DOHH2 (cell line): ENCODE data around the gene EPHB1.

Experiments
- H3F3A ChIP-seq: fragments of 200-600 bp; sonication (generic), shearing (Covaris generic); 2 replicates; pipeline ENCODE4 v1.6.0; 2016; ENCODE audit warnings: antibody characterized with exemption, mild to moderate bottlenecking; ENCODE audit not compliant: control insufficient read depth, insufficient read depth
- H3K27ac ChIP-seq: fragments of 200-600 bp; sonication (generic); 2 replicates; pipeline ENCODE4 v1.5.1; 2014; ENCODE audit warnings: low read depth, mild to moderate bottlenecking, low read length, moderate library complexity
- H3K27me3 ChIP-seq: fragments of 200-600 bp; sonication (generic); 2 replicates; pipeline ENCODE4 v1.6.1; 2014; ENCODE audit warnings: mild to moderate bottlenecking, low read length, mixed read lengths; ENCODE audit not compliant: control insufficient read depth
- H3K36me3 ChIP-seq: fragments of 200-600 bp; sonication (generic); 2 replicates; pipeline ENCODE4 v1.6.1; 2014; ENCODE audit warnings: mild to moderate bottlenecking, low read length, moderate library complexity, mixed read lengths; ENCODE audit not compliant: control insufficient read depth
- H3K4me1 ChIP-seq: fragments of 200-600 bp; sonication (generic); 2 replicates; pipeline ENCODE4 v1.6.1; 2014; ENCODE audit warnings: mild to moderate bottlenecking, low read length, mixed read lengths; ENCODE audit not compliant: control insufficient read depth
- H3K4me2 ChIP-seq: fragments of 200-600 bp; sonication (generic); 2 replicates; pipeline ENCODE4 v1.6.0; 2014; ENCODE audit warnings: mild to moderate bottlenecking, low read length, moderate library complexity
- H3K4me3 ChIP-seq: fragments of 200-600 bp; sonication (generic); 2 replicates; pipeline ENCODE4 v1.5.1; 2014; ENCODE audit warnings: mild to moderate bottlenecking, low read length, mixed read lengths
- H3K79me2 ChIP-seq: fragments of 200-600 bp; sonication (generic); 2 replicates; pipeline ENCODE4 v1.6.1; 2014; ENCODE audit warnings: mild to moderate bottlenecking, low read length, mixed read lengths; ENCODE audit not compliant: control insufficient read depth
- H3K9me2 ChIP-seq: fragments of 200-600 bp; sonication (generic); replicated peaks from 2 replicates; pipeline ENCODE4 v1.6.1; 2014; ENCODE audit warnings: mild to moderate bottlenecking, low read length, mixed read lengths; ENCODE audit not compliant: control insufficient read depth
- H3K9me3 ChIP-seq: fragments of 200-600 bp; sonication (generic); 2 replicates; pipeline ENCODE4 v1.6.1; 2014; ENCODE audit warnings: antibody characterized with exemption, low read length, mixed read lengths; ENCODE audit not compliant: control insufficient read depth, insufficient read depth
- H4K20me1 ChIP-seq: fragments of 200-600 bp; sonication (generic); 2 replicates; pipeline ENCODE4 v1.6.0; 2014; ENCODE audit warnings: low read depth, mild to moderate bottlenecking, antibody characterized with exemption, low read length, moderate library complexity; ENCODE audit not compliant: control insufficient read depth, insufficient read depth
- EZH2phosphoT487 ChIP-seq: fragments of 200-600 bp; sonication (generic); IDR thresholded peaks from 2 replicates; pipeline ENCODE4 v1.6.1; 2017; ENCODE audit warnings: borderline replicate concordance, mild to moderate bottlenecking, antibody characterized with exemption, low read length, moderate library complexity, mixed read lengths
- TF ChIP-seq, protein P1 (sequence below): fragments of 200-600 bp; sonication (generic); IDR thresholded peaks from one replicate; pipeline ENCODE4 v1.5.1; 2014; ENCODE audit warnings: antibody characterized with exemption, mild to moderate bottlenecking, low read depth, low read length; ENCODE audit not compliant: poor library complexity, severe bottlenecking

Gene EPHB1

GRCh38 chr3:134867277-134867676, 72.2 kb downstream of the EPHB1 start:
- Histone ChIP-seq H3K9me3 (no peaks in the 10 kb centered on the region), H3K4me1 (no peaks in the 10 kb centered on the region)
- TF ChIP-seq EZH2phosphoT487 = no peak
- TF ChIP-seq, protein P1, sequence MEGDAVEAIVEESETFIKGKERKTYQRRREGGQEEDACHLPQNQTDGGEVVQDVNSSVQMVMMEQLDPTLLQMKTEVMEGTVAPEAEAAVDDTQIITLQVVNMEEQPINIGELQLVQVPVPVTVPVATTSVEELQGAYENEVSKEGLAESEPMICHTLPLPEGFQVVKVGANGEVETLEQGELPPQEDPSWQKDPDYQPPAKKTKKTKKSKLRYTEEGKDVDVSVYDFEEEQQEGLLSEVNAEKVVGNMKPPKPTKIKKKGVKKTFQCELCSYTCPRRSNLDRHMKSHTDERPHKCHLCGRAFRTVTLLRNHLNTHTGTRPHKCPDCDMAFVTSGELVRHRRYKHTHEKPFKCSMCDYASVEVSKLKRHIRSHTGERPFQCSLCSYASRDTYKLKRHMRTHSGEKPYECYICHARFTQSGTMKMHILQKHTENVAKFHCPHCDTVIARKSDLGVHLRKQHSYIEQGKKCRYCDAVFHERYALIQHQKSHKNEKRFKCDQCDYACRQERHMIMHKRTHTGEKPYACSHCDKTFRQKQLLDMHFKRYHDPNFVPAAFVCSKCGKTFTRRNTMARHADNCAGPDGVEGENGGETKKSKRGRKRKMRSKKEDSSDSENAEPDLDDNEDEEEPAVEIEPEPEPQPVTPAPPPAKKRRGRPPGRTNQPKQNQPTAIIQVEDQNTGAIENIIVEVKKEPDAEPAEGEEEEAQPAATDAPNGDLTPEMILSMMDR = no peak

DNA sequence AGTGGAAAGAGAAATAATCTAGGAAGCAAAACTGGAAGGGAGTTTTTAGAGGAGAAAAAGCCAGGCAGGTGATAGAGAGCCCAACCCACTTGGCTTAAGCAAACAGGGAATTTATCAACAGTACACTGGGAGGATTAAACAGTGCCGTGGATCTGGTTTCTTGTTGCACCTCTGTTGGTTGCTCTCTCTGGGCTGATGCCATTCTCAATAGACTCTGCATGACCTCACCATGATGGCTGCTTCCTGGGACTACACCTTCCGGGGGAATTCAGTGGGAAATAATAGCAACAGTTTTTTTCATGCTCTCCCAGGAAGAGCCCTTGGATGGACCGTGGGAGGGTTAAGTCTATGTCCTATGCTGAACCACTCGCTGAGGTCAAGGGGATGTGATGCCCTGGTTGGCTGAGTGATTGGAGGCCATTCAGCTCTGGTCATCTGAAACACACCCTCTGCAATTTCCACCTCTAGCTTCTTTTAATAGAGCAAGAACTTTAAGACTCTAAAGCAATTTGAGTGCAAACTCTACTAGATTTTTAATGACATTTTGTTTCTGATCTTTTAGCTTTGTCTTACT, 74.2 kb downstream of the EPHB1 start:
- Histone ChIP-seq H3K27ac (no peak overlapping the region), H3K4me1 (no peaks in the 10 kb centered on the region), H4K20me1 (no peaks in the 10 kb centered on the region), H3K27me3 (no peaks in the 10 kb centered on the region), H3K4me3 (no peak overlapping the region), H3K36me3 (no peaks in the 10 kb centered on the region), H3K79me2 (no peaks in the 10 kb centered on the region), H3K9me3 (no peaks in the 10 kb centered on the region), H3F3A (no peaks in the 10 kb centered on the region), H3K9me2 (no peaks in the 10 kb centered on the region), H3K4me2 (no peak overlapping the region)
- TF ChIP-seq EZH2phosphoT487 = no peak
- TF ChIP-seq, protein P1 = no peak

More at GRCh38 chr3:134867277-134867676, 72.2 kb downstream of the EPHB1 start:
- Histone ChIP-seq H3K79me2 (no peaks in the 10 kb centered on the region), H3K36me3 (no peaks in the 10 kb centered on the region), H4K20me1 (no peaks in the 10 kb centered on the region), H3K4me2 (no peak overlapping the region), H3F3A (no peaks in the 10 kb centered on the region), H3K9me2 (no peaks in the 10 kb centered on the region), H3K27me3 (no peaks in the 10 kb centered on the region), H3K4me3 (no peak overlapping the region), H3K27ac (no peak overlapping the region)

DNA sequence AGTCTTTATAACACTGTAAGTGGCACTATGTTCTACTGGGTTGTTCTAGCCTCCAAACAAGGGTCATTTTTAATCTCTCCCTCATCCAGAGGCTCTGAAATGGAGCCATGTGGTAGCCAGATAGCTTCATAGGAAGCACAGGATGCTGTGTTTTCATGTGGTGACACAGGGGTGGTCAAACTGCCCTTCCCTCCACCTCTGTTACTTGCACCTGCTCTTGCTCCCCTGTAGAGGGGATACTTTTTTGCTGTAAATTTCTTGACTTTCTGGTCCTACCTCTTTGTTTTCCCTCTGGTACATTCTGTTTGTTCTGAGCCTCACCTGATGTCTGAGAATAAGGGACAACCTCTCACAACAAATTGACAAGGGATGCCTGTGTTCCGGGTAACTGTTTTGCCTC, 76.8 kb downstream of the EPHB1 start:
- no peaks in the 10 kb centered on the region for H3K9me3 ChIP-seq
- H3K79me2 ChIP-seq = no peaks in the 10 kb centered on the region
- H4K20me1 ChIP-seq = no peaks in the 10 kb centered on the region

More for the DNA sequence above, 76.8 kb downstream of the EPHB1 start:
- H3K27me3 ChIP-seq = no peaks in the 10 kb centered on the region
- H3K4me3 ChIP-seq = no peak overlapping the region
- H3K4me1 ChIP-seq = no peaks in the 10 kb centered on the region
- H3K36me3 ChIP-seq = no peaks in the 10 kb centered on the region
- TF ChIP-seq, protein P1 = no peak
- no peak for TF ChIP-seq EZH2phosphoT487
- H3K27ac ChIP-seq = no peak overlapping the region
- no peaks in the 10 kb centered on the region for H3F3A ChIP-seq
- no peaks in the 10 kb centered on the region for H3K9me2 ChIP-seq
- H3K4me2 ChIP-seq = no peak overlapping the region
